Measurements from ENCODE around the gene EPHB2. TPM values are rescaled to one million over a fixed set of nuclear protein-coding genes. Genes with fewer than 3 reads are reported as not detected.

Gene EPHB2
- polyA plus RNA-seq, 2 of the 4 experiments (the other 2 are of a cell fraction), result 13.0 to 35.3 TPM

GRCh38 chr1:22921452-22922126, 210.9 kb downstream of the EPHB2 start:
- H3K27ac ChIP-seq, result no peak overlapping the region
- TF ChIP-seq FOSB (CRISPR knock-in tag; IDR thresholded peaks at IDR 0.05) (no peak), JUN (IDR thresholded peaks at IDR 0.05) (no peak), MAZ (IDR thresholded peaks at IDR 0.05; ENCODE audit: borderline replicate concordance, low read depth, low read length) (no peak), HOXB13 (CRISPR knock-in tag; IDR thresholded peaks at IDR 0.05; ENCODE audit: low read depth) (no peak), CHD2 (IDR thresholded peaks at IDR 0.05; ENCODE audit: low read length, partially characterized antibody) (no peak), RARB (CRISPR knock-in tag; IDR thresholded peaks at IDR 0.05) (no peak), NPAS2 (CRISPR knock-in tag; IDR thresholded peaks at IDR 0.05; ENCODE audit: borderline replicate concordance) (no peak), POLR2AphosphoS2 (conservative IDR thresholded peaks at IDR 0.05; ENCODE audit: low read length) (no peak), SREBF2 (IDR thresholded peaks at IDR 0.05) (no peak), CHD4 (IDR thresholded peaks at IDR 0.05; ENCODE audit: borderline replicate concordance) (no peak), EP300 (IDR thresholded peaks at IDR 0.05) (no peak)
- TF ChIP-seq, protein P1, sequence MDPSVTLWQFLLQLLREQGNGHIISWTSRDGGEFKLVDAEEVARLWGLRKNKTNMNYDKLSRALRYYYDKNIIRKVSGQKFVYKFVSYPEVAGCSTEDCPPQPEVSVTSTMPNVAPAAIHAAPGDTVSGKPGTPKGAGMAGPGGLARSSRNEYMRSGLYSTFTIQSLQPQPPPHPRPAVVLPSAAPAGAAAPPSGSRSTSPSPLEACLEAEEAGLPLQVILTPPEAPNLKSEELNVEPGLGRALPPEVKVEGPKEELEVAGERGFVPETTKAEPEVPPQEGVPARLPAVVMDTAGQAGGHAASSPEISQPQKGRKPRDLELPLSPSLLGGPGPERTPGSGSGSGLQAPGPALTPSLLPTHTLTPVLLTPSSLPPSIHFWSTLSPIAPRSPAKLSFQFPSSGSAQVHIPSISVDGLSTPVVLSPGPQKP (IDR thresholded peaks at IDR 0.05; ENCODE audit: low read depth, low read length), result no peak
- TF ChIP-seq, protein P2, sequence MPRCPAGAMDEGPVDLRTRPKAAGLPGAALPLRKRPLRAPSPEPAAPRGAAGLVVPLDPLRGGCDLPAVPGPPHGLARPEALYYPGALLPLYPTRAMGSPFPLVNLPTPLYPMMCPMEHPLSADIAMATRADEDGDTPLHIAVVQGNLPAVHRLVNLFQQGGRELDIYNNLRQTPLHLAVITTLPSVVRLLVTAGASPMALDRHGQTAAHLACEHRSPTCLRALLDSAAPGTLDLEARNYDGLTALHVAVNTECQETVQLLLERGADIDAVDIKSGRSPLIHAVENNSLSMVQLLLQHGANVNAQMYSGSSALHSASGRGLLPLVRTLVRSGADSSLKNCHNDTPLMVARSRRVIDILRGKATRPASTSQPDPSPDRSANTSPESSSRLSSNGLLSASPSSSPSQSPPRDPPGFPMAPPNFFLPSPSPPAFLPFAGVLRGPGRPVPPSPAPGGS (IDR thresholded peaks at IDR 0.05), result no peak
- TF ChIP-seq, protein P3, sequence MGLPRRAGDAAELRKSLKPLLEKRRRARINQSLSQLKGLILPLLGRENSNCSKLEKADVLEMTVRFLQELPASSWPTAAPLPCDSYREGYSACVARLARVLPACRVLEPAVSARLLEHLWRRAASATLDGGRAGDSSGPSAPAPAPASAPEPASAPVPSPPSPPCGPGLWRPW (IDR thresholded peaks at IDR 0.05), result no peak
- TF ChIP-seq, protein P4, sequence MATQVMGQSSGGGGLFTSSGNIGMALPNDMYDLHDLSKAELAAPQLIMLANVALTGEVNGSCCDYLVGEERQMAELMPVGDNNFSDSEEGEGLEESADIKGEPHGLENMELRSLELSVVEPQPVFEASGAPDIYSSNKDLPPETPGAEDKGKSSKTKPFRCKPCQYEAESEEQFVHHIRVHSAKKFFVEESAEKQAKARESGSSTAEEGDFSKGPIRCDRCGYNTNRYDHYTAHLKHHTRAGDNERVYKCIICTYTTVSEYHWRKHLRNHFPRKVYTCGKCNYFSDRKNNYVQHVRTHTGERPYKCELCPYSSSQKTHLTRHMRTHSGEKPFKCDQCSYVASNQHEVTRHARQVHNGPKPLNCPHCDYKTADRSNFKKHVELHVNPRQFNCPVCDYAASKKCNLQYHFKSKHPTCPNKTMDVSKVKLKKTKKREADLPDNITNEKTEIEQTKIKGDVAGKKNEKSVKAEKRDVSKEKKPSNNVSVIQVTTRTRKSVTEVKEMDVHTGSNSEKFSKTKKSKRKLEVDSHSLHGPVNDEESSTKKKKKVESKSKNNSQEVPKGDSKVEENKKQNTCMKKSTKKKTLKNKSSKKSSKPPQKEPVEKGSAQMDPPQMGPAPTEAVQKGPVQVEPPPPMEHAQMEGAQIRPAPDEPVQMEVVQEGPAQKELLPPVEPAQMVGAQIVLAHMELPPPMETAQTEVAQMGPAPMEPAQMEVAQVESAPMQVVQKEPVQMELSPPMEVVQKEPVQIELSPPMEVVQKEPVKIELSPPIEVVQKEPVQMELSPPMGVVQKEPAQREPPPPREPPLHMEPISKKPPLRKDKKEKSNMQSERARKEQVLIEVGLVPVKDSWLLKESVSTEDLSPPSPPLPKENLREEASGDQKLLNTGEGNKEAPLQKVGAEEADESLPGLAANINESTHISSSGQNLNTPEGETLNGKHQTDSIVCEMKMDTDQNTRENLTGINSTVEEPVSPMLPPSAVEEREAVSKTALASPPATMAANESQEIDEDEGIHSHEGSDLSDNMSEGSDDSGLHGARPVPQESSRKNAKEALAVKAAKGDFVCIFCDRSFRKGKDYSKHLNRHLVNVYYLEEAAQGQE (IDR thresholded peaks at IDR 0.05), result no peak
- FAIRE-seq (no peak), DNase-seq (ENCODE audit: low read depth in 1 of 2, low spot score in 1 of 2) (no peak), ATAC-seq (no peak)
- POLR2A ChIA-PET, result no interaction called here
- H3K4me1 ChIP-seq, result no peaks in the 10 kb centered on the region
- no peak overlapping the region for H3K4me3 ChIP-seq
- WGBS (ENCODE audit: missing lambda C conversion rate), result 79% methylated on average over 8 of the region's 8 CpGs
- no peaks in the 10 kb centered on the region for H3K9me3 ChIP-seq
- H3K4me2 ChIP-seq, result no peak overlapping the region
- CTCF ChIA-PET, result interaction anchor here (1.0 to 2.6 kb wide), 6 partner anchors 9 to 279 kb away, joined by 3 to 13 read pairs (median 4); no protein-coding TSS in a partner anchor

DNA sequence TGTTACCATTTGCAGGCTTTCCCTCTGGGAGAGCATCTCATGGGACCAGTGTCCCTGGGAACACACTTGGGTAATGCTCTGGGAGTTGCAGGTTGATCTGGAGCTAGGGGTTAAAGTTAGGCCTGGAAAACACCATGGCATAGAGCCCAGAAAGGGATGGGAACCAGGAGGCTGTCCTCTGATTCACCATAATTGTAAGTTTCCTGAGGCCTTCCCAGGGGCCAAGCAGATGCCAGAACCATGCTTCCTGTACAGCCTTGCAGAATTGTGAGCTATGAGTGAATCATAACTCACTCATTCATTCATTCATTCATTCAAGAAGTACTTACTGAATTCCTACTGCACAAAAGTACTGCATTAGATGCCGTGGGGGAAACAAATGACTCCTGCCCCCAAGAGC, 212.0 kb downstream of the EPHB2 start:
- POLR2A ChIA-PET, result no interaction called here
- Histone ChIP-seq H3K4me2 (no peak overlapping the region), H3K4me1 (no peaks in the 10 kb centered on the region), H3K4me3 (no peak overlapping the region), H3K27ac (no peak overlapping the region), H3K9me3 (no peaks in the 10 kb centered on the region)
- CTCF ChIA-PET, result interaction anchor here (1.9 kb wide), 1 partner anchor 218 kb away, joined by 5 read pairs; no protein-coding TSS in a partner anchor
- FAIRE-seq, result no peak
- 100% methylated on average over 1 of the region's 1 CpG for WGBS (ENCODE audit: missing lambda C conversion rate)
- DNase-seq (ENCODE audit: low read depth in 1 of 2, low spot score in 1 of 2), result no peak
- no peak for ATAC-seq
- TF ChIP-seq, protein P5, sequence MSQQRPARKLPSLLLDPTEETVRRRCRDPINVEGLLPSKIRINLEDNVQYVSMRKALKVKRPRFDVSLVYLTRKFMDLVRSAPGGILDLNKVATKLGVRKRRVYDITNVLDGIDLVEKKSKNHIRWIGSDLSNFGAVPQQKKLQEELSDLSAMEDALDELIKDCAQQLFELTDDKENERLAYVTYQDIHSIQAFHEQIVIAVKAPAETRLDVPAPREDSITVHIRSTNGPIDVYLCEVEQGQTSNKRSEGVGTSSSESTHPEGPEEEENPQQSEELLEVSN (IDR thresholded peaks at IDR 0.05; ENCODE audit: borderline replicate concordance, low read depth), result no peak
